ENCODE data around the gene RNF182. TPM values are rescaled to one million over a fixed set of nuclear protein-coding genes. Genes with fewer than 3 reads are reported as not detected.

The RNF182 gene
- total RNA-seq, 1 donor from 2014 or later: 15.3 TPM

- no peak for DNase-seq (ENCODE audit: low spot score)
- H2AFZ ChIP-seq (replicated peaks): no peak overlapping the region
- Mint-ChIP-seq H3K27me3 (ENCODE audit: insufficient read depth, low read depth) (peaks cover 6% of the 10 kb centered on the region), H3K27ac (no peak overlapping the region), H3K36me3 (peaks cover 5% of the 10 kb centered on the region), H3K9me3 (peaks cover 2% of the 10 kb centered on the region), H3K4me1 (peaks cover 39% of the 10 kb centered on the region), H3K4me3 (peak overlapping the region; percentile 7)
- peaks cover 42% of the 10 kb centered on the region for H3K27me3 ChIP-seq
- no peaks in the 10 kb centered on the region for H3K36me3 ChIP-seq
- H3K4me2 ChIP-seq: no peak overlapping the region
- TF ChIP-seq EZH2 (IDR thresholded peaks at IDR 0.05) (no peak), EZH2phosphoT487 (IDR thresholded peaks at IDR 0.05) (no peak), CTCF (IDR thresholded peaks at IDR 0.05) (no peak)
- H3K9me3 ChIP-seq (ENCODE audit: low read depth): no peaks in the 10 kb centered on the region
- no peak overlapping the region for H3K27ac ChIP-seq
- H3K79me2 ChIP-seq (ENCODE audit: low read depth): peaks cover 28% of the 10 kb centered on the region
- peaks cover 14% of the 10 kb centered on the region for H4K20me1 ChIP-seq (ENCODE audit: low read depth)
- H3K4me3 ChIP-seq: no peak overlapping the region
- H3K9ac ChIP-seq: no peak overlapping the region
- H3F3A ChIP-seq (ENCODE audit: low read depth): peaks cover 15% of the 10 kb centered on the region
- H3K4me1 ChIP-seq: peaks cover 15% of the 10 kb centered on the region
These were observed 1.6 kb downstream of the RNF182 start for GRCh38 chr6:13926378-13926777.

GRCh38 chr6:13927203-13927602, 2.5 kb downstream of the RNF182 start:
- H3K4me3 ChIP-seq: no peak overlapping the region
- H3K27me3 ChIP-seq: peaks cover 41% of the 10 kb centered on the region
- Mint-ChIP-seq H3K9me3 (peaks cover 9% of the 10 kb centered on the region), H3K36me3 (peaks cover 5% of the 10 kb centered on the region), H3K27ac (no peak overlapping the region), H3K27me3 (ENCODE audit: insufficient read depth, low read depth) (peaks cover 6% of the 10 kb centered on the region), H3K4me1 (peaks cover 39% of the 10 kb centered on the region), H3K4me3 (no peak overlapping the region)
- no peak overlapping the region for H3K27ac ChIP-seq
- peaks cover 15% of the 10 kb centered on the region for H3F3A ChIP-seq (ENCODE audit: low read depth)
- no peak for DNase-seq (ENCODE audit: low spot score)
- no peaks in the 10 kb centered on the region for H3K36me3 ChIP-seq
- peaks cover 28% of the 10 kb centered on the region for H3K79me2 ChIP-seq (ENCODE audit: low read depth)
- no peak overlapping the region for H2AFZ ChIP-seq (replicated peaks)
- H3K9me3 ChIP-seq (ENCODE audit: low read depth): no peaks in the 10 kb centered on the region
- peaks cover 15% of the 10 kb centered on the region for H3K4me1 ChIP-seq
- TF ChIP-seq EZH2phosphoT487 (IDR thresholded peaks at IDR 0.05) (no peak), CTCF (IDR thresholded peaks at IDR 0.05) (no peak), EZH2 (IDR thresholded peaks at IDR 0.05) (no peak)
- H3K9ac ChIP-seq: no peak overlapping the region
- H4K20me1 ChIP-seq (ENCODE audit: low read depth): peaks cover 14% of the 10 kb centered on the region
- no peak overlapping the region for H3K4me2 ChIP-seq

- Histone ChIP-seq H2AFZ (replicated peaks) (no peak overlapping the region), H3K27me3 (peaks cover 24% of the 10 kb centered on the region), H3K36me3 (no peaks in the 10 kb centered on the region), H3K27ac (no peak overlapping the region), H3K9ac (no peak overlapping the region), H3K9me3 (ENCODE audit: low read depth) (no peaks in the 10 kb centered on the region), H3K4me2 (no peak overlapping the region), H4K20me1 (ENCODE audit: low read depth) (peaks cover 14% of the 10 kb centered on the region), H3K4me1 (peaks cover 11% of the 10 kb centered on the region), H3F3A (ENCODE audit: low read depth) (peaks cover 6% of the 10 kb centered on the region), H3K79me2 (ENCODE audit: low read depth) (peaks cover 28% of the 10 kb centered on the region), H3K4me3 (no peak overlapping the region)
- peaks cover 12% of the 10 kb centered on the region for H3K9me3 Mint-ChIP-seq
- H3K27ac Mint-ChIP-seq: no peak overlapping the region
- peaks cover 26% of the 10 kb centered on the region for H3K4me1 Mint-ChIP-seq
- peaks cover 6% of the 10 kb centered on the region for H3K27me3 Mint-ChIP-seq (ENCODE audit: insufficient read depth, low read depth)
- H3K4me3 Mint-ChIP-seq: no peak overlapping the region
- DNase-seq (ENCODE audit: low spot score): no peak
- H3K36me3 Mint-ChIP-seq: peaks cover 5% of the 10 kb centered on the region
- TF ChIP-seq EZH2 (IDR thresholded peaks at IDR 0.05): no peak
- TF ChIP-seq EZH2phosphoT487 (IDR thresholded peaks at IDR 0.05): no peak
- TF ChIP-seq CTCF (IDR thresholded peaks at IDR 0.05): no peak
These were observed 4.4 kb downstream of the RNF182 start for GRCh38 chr6:13929196-13929595.
